LNCAP (cell line): ENCODE results near the gene CALML3.

Experiments
- TF ChIP-seq, protein P1 (sequence below): fragments of 450-650 bp; IDR thresholded peaks from 2 replicates; pipeline ENCODE4 v1.5.1; 2017; ENCODE audit warnings: mild to moderate bottlenecking

CALML3 gene

DNA sequence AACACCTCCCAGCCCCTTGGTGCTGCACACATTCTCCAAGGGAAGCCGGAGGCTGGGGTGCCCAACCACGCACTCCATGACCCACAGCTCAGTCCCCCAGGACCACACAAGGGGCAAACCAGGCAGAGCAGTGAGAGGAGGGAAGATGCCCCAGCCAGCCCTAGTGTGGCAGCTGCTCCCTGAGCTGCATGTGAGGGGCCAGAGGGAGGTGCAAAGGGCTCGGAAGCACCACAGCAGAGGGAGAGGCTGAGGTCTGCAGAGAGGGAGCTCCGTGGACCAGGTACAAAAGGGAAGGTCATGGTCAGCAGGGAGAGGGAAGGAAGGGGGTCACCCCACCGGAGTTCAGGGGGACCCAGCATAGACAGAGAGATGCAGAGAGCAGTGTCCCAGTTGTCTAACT lies 23.9 kb upstream of the CALML3 start:
- TF ChIP-seq, protein P1, sequence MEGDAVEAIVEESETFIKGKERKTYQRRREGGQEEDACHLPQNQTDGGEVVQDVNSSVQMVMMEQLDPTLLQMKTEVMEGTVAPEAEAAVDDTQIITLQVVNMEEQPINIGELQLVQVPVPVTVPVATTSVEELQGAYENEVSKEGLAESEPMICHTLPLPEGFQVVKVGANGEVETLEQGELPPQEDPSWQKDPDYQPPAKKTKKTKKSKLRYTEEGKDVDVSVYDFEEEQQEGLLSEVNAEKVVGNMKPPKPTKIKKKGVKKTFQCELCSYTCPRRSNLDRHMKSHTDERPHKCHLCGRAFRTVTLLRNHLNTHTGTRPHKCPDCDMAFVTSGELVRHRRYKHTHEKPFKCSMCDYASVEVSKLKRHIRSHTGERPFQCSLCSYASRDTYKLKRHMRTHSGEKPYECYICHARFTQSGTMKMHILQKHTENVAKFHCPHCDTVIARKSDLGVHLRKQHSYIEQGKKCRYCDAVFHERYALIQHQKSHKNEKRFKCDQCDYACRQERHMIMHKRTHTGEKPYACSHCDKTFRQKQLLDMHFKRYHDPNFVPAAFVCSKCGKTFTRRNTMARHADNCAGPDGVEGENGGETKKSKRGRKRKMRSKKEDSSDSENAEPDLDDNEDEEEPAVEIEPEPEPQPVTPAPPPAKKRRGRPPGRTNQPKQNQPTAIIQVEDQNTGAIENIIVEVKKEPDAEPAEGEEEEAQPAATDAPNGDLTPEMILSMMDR: no peak

DNA sequence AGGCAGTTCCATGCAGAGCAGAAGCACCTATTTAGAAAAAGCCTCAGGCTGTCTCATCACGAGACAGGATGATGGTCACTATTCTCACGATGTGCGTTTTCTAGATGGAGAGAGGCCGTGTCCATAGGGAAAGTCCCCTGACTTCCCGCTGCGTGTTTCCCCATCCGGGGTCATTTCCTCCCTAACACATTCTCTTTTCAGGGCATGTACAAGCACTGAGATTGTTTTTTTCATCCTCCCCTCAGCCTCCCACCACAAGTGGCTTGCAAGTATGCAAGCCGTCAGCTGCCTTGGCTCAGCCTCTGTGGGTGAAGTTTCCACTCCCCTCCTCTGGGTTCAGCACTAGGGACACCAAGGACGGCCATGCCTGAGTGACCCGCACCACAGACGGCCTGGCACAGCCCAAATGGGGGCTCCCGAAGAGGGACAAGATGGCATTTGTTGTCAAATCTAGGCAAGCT lies 22.7 kb upstream of the CALML3 start:
- TF ChIP-seq, protein P1: no peak

DNA sequence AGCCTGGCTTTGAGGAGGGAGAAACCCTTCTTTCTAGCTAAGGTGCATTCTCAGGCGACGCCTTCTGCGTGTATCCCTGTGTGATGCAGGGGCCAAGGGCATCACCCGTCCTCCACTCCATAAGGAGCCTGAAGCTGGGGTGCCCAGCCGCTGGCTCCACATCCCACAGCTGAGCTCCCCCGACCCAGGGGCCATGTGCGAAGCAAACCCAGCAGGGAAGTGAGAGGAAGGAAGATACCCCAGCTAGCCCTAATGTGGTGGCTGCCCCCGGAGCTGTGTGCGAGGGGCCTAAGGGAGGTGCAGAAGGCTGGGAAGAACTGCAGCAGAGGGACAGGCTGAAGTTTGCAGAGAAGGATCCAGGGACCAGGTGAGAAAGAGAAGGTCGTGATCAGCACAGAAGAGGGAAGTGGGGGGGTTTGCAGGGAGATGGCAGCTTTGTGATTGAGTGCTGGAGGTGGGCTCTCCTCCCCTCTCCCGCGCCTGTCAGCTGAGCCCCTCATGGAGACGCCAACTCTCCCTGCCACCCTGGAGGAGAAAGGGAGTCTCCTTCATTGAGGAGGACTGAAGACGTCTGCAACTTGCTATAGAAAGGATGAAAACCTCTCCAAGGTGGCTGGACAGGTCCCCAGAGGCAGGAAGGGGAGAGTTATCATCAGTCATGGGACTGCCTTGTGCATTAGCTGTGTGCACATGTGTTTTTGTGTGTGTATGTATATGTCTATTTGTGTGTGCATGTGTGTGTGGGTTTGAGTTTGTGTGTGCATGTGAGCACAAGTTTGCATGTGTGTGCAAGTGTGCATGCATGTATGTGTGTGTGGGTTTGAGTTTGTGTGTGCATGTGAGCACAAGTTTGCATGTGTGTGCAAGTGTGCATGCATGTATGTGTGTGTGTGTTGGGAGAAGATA lies 21.9 kb upstream of the CALML3 start:
- TF ChIP-seq, protein P1: no peak

DNA sequence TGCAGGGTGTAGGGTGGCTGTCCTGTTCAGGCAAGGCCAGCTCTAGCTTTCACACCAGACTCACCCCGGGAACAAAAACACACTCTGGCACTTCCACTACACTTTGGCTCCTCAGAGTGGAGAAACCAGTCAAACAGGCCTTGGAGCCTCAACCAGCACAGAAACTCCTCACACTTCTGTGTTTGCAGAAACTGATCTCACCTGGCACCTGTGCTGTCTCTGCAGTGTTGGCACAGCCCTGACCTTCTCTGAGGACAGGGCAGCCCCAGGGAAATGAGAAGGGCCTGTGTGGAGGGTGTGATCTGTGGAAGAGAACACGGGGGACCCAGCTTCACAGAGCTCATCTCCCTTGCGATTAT lies 21.3 kb upstream of the CALML3 start:
- TF ChIP-seq, protein P1: no peak

DNA sequence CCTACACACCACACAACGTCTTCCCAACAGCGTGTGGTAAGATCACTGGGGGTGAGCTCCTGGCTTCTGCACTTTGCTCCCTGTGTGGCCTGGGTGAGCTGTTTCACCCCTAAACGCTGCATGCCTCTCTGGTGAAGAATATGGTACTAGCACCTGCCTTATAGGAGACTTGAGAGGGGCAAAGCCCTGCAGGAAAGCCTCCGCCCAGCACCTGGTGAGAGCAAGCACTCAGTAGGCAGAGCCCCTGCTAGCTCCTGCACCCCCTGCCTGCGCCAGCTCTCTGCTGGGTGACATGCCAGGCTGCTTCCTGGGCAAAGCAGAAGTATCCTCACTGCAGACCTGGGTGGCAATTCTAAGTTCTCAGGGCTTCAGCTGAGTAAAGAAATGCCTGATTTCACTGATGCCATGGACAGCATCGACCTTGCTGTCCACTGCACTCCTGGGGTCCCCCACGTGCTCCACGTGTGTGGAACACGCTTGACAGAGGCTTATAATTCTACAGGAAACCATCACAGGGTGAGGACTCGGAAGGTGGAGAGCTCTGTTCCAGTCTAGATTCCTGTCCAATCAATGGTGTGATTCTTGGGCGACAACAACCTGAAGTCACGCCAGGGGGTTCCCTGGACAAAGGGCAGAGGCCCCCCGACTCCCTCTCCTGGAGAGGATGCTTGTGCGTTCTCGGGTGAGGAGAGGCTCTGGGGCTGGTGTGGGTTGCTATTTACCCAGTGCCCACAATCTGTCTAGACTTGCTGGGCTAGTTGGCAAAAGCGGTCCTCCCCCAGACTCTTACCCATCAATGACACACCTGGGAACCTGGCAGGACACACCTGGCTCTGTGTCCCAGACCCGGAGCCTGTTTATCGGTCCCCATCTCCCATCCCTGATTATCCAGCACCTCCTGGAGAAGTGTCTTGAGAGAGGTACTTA lies 20.4 kb upstream of the CALML3 start:
- TF ChIP-seq, protein P1: no peak

DNA sequence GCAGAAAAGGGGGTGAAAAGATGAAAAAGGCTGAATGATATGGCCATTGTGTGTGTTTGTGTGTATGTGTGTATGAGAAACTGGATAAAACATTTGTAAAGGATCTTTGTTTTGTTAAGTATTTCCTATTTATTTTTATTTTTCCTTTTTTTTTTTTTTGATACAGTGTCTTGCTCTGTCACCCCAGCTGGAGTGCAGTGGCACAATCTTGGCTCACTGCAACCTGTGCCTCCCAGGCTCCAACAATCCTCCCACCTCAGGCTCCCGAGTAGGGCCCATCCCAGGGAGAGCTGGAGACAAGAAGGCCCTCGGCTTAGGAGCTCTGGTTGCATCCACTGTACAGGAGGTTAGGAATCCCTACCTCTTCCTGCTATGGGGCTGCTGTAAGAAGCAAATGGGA lies 18.5 kb upstream of the CALML3 start:
- TF ChIP-seq, protein P1: no peak

DNA sequence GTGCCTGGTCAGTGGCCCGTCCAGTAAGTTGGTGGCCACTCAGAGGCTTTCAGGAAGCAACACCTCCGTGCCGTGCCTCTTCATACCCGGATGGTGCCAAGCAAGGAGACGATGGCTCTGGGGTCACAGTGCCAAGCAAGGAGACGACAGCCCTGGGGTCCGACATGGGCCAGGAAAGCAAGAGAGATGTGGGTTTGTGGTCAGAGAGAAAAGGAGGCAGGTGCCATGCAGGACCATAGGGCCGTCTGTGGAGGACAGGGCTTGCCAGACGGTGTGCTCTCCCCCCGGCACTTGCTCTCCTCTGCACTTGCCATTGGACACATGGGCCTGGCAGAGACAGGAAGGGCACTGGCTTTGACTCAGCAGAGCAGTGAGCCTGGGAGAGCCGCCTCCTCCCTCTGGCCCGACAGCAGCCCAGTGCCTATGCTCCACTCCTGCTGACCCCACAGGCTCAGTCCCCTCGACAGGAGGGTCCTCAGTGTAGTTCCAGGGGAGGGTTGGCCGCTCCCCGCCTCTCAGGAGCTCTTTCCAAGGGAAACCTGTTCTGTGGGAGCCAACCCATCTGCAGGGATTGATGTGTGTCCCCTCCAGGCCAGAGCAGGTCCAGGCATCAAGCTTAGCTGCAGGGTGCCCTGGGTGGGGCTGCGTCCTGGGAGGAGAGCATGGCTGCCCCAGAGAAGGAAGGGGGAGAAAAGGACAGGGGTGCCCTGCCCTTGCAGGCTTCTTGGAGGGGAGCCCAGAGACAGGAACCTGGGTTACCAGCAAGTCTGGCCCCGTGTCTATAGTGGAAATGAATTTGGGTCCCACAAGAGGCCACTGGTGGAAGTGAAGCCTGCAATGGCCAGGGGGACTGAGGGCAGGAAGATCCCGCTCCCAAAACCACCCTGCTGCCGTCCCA lies 17.8 kb upstream of the CALML3 start:
- TF ChIP-seq, protein P1: no peak
